Effector CD4-positive, alpha-beta T cell (primary cell): ENCODE data around the gene LRIT1.
A peak's percentile ranks its signal among the peaks of the same experiment; 100 is the strongest.

Experiments used
- DNase-seq: peaks from one replicate; pipeline ENCODE4 v3.0.0-alpha.2; 2020

Gene LRIT1

DNA sequence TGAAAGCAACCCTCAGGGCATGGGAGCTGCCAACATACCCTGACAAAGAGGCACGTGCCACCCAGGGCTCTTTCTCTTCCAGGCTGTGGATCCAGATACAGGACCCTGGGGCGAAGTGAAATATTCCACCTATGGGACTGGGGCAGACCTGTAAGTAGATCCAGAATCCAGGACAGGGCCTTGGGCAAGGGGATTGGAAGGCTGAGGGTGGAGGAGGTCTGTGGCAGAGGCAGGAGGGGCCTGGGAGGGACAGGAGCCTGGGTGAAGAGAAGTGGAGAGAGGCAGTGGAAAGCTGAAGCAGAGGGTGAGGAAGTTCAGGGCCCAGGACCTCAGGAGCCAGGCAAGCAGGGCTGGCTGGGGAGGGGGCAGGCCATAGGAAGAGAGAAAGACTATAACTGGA, 29.8 kb downstream of the LRIT1 start:
- no peak for DNase-seq

DNA sequence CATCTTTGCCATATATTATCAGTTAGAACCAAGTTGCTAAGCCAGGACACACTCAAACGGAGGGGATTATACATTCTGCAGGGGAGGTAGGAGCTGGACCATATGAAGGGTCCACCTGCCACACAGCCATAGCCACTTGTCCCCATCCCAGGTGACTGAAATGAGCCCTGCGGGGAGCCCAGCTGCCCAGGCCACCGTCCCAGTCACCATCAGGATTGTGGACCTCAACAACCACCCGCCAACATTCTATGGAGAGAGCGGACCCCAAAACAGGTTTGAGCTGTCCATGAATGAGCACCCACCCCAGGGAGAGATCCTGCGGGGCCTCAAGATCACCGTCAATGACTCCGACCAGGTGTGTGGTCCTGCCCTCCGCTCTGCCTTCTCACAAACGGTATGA, 33.3 kb downstream of the LRIT1 start:
- DNase-seq: no peak

DNA sequence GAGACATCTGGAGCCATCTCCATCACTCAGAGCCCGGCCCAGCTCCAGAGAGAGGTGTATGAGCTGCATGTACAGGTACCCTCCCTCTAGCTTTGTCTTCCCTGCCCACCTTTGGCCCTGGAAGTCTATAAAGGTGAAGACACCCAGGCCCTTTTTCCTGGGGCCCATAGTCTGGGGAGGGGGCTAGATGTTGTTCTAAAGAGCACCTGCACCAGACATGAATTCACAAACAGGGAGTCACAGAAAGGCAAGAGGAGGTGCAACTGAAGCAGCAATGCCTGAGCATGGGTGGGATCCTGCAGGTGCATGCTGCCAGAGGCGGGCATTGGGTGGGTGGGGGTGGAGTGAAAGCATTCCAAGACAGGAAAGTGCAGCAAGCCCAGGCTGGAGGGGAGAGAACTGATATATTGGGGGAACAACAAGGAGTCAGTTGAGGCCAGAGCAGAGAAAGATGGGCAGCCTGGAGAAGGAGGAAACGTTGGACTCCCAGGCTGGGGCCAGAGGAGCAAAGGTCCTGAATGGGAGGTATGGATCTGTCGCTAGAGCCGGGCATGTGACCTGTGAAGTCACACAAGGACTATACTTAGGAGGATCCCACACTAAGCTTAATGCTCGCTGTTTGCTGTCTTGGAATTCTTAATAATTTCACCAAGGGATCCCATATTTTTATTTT, 35.4 kb downstream of the LRIT1 start:
- no peak for DNase-seq

DNA sequence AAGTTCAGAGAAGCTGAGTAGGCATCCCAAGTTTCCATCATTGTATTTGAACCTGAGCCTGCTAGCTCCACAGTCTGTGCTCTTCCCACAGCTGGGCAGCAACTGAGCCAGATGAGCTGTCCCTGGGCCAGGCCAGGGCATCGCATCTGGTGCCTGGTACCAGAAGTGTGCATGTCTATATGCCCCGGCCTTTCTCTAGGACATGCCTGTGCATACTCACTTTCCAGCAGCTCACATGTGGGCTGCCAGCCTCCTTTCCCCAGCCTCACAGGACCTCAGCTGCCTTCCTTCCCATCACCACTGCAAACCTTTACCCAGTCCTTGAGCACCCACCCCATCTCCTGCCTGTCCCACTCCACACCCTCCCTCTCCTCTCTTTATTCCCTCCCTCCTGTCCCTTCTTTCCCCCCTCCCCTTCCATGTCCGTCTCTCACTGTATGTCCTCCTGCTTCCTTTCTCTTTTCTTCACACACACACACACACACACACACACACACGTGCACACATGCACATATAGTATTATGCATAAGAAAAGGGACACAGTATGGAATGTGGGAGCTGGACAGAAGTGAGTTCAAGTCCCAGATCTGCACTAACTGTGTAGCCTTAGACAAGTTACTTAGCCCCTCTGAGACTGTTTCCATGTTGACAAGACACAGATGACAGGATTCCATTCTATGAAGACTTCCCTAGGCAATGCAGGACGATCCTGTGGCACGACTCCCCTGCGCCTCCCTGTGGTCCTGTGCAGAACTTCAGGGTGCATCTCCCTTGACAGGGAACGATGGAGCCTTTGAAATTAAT, 36.1 kb downstream of the LRIT1 start:
- DNase-seq: peak; percentile 41

DNA sequence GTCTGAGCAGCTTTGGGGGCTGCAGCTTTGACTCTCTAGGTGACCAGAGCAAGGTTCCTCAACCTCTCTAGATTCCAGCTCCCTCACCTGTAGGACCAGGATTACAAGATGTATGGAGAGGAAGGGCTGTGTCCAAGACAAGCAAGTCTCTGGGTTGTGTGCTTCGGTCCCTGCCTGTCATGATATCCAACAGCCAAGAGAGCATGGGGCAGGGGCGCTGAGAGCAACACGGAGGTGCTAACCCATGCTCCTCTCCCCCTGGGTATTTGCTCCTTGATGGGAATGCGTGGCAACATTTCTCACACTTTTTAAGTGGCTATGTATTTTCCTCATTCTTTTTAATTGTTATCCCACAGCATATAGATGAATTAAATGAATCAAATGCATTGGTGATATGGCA, 36.7 kb downstream of the LRIT1 start:
- no peak for DNase-seq

DNA sequence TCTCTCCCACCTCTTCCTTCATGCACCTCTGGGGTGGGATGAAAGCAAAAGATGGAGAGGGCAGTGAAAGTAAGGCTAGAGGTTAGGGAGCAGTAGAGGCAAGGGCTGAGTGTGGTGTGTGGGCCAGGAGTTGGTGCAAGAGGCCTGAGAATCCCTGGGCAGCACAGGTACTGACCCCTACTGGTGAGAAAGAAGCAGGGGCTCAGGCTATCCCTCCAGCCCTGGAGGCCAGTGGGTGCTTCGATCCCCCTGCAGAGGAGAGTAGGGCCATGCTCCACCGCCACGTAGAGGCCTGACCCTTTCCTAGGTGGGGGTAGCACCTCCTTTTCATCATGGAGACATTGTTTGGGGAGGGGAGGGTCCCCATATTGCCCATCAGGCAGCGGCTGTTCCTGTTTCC, 37.2 kb downstream of the LRIT1 start:
- DNase-seq: no peak

DNA sequence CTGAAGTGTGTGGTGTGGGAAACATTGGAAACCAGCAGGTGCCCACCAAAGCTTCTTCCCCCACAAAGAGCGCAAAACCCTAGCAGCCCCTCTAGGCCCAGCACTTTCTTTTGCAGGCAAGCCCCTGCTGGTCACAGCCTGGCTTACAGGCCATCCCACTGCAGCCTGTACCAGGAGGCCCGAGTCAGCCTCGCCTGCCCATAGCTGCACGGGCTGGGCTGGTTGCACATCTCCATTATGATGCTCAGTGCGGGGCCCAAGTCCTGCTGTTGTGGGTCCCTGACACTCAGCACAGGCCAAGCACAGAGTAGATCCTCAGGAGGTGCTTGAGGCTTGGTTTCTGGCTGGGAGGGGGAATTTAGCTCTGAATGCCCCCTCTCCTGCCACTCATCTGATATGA, 39.0 kb downstream of the LRIT1 start:
- no peak for DNase-seq

DNA sequence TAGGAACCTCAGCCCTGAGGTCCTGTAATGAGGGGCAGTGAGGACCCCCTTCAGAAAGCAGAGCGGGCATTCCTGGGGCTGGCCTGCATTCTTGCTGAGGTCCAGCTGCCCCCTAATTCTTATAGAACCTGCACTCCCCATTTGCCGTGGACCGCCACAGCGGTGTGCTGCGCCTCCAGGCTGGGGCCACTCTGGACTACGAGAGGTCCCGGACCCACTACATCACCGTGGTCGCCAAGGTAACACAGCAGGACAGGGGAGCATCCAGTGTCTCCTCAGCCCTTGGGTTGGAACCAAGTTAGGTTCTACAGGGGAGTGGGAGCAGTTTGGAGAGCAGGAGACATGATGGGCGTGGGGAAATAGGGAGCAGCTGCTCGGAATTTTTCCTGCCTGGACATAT, 39.7 kb downstream of the LRIT1 start:
- DNase-seq: no peak

DNA sequence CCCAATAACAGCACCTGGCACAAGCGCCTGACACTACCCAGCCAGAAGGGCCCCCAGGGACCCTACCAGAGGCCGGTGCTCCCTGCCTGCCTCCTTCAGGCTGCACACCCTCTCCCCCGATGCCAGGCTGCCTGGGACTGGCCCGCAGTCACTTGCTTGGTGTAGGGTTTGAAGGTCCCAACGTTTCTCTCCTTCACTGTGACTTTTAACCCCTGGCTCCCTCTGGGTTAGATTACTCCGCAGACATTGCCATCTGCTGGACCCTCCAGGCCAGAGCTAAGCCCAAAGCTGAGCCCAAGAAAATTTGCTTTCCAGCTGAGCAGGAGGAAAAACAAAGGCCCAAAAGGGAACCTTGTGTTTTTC, 40.1 kb downstream of the LRIT1 start:
- no peak for DNase-seq

DNA sequence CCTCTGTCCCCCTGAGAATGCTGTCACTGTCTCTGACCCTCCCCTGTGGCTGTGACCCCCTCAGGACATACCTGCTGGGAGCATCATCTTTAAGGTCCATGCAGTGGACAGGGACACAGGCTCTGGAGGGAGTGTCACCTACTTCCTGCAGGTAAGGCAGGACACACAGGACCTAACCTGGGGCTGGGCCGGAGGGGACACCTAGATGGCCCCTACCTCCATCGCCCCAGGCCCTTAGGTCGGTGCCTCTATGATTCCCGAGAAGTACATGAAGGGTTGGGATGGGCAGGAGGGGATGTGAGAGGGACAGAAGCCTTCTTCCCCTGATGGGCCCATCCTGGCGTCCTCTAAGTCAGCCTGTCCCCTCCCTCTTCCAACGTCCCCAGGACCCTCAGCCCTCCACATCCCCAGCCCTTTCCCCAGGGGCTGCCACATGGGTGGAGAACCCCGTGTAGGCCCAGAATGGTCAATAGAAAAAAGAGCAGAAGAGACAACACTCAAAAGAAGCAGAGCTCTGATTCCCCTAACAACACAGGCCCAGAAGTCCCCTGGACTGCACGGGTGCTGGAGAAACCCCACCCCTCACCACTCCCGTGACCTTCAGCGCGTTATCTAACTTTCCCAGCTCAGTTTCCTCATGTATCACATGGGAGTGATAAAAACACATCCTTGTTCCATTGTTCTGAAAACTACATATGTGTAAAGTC, 40.7 kb downstream of the LRIT1 start:
- no peak for DNase-seq

DNA sequence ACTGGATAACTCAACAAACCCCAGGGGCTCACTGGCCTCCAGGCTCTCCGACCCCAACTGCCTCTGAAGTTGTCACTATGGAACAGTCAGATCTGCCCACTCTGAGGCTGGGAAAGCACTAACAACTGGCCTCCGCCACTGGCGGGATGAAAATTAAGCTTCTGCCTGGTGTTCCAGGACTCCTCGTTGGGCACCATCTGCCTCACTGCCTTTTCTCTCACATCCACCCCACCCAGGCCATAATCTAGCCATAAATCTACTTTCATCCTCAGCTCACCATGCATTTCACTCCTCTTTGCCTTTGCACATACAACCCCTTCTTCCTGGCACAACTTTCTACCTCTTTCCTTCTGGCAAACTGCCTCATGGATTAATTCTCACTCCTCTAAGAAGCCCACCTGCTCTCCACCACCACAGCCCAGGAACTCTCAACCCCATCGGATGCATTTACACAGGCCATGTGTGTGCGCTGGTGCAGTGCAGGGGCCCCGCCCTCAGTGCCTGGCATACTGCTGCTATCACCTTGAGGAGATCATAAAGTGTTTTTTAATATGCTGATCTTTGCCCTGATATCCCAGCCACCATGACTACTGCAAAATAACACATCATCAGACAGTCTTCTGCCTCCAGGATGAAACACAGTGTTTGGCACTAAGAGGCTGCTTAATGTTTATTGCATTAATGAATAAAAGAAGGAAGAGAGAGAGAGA, 43.0 kb downstream of the LRIT1 start:
- no peak for DNase-seq

DNA sequence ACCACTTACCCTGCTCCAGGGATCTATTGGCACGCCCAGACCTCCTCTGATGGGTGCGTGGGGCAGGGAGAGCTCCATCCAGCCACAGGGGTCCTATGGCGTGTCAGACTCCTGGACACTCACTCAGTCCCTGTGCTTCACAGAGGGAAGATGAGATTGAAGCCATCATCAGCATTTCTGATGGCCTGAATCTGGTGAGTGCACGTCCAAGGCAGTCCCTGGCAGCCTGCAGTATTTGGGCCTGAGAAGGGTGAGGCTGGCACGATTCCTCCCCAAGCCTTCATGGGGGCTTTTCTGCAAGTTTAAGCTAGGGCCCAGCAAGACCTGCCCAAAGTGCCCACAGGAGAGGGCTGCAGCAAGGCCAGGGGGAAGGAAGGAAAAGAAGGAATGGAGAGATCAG, 43.7 kb downstream of the LRIT1 start:
- no peak for DNase-seq

DNA sequence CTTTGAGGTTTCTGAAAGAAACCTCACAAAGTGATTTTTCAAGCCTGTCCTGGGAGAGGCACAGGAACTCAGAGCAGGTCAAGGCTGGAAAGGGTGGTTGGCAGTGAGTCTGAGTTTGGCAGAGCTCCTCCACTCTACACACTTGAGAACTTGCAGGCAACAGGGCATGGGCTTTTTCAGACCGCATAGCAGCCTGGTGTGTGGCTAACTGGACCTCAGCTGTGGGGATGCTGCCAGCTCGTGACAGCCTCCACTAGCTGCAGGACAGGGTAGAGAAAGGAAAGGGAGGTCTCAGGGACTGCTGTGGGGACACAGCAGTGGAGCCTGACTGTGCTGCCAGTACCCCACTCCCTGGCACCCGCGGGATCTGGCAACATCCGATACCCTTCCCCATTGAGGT, 44.4 kb downstream of the LRIT1 start:
- no peak for DNase-seq

DNA sequence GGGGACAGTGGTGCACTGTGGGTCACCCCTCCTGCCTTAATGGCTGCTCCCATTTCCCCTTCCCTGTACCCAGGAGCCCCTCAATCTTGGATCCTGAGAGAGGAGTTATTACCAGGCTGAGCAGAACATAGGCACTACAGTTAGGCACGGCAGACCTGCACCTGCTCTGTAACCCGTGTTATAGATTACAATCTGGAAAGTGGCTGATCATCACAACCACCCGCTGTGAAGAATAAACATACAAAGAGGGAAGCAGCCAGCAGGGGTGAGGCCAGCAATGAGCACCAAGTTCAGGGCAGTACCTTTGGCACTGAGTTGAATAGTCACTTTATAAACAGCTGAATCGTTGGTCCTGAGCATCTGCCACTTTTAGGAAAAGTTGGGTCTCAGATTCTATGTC, 45.3 kb downstream of the LRIT1 start:
- no peak for DNase-seq

DNA sequence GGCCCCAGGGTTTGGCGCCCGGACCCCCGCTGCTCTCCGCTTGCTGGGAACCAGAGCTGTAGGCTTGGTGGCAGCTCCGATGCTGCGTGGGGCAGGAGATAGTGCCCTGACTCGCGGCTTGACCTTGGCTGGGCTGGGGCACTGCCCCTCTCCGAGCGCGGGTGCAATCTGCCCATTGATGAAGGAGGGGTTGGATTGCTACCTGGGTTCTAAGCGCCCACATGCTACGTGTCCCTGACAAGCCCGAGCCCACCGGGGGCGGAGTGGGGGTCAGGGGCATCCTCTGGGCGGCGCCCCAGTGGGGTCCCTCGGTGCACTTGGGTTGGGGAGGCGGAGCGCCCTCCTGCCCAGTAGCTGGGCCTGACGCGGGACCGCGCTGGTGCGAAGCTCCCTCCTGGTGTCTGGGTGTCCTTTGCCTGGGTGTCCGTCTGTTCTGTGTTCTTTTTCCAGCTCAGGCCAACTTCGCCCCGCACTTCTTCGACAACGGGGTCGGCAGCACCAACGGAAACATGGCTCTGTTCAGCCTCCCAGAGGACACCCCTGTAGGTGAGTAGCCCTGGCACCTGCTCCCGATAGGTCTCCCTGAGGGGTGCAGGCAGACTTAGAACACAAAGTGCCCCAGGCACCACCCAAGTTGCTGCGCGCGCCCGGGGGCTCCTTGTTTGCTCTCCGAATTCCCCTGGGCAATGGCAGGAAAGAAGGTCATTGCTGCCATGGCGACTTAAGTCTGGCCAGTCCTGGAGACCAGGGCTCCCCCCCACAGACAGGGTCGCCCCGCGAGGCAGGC, 46.1 kb downstream of the LRIT1 start:
- DNase-seq: no peak

DNA sequence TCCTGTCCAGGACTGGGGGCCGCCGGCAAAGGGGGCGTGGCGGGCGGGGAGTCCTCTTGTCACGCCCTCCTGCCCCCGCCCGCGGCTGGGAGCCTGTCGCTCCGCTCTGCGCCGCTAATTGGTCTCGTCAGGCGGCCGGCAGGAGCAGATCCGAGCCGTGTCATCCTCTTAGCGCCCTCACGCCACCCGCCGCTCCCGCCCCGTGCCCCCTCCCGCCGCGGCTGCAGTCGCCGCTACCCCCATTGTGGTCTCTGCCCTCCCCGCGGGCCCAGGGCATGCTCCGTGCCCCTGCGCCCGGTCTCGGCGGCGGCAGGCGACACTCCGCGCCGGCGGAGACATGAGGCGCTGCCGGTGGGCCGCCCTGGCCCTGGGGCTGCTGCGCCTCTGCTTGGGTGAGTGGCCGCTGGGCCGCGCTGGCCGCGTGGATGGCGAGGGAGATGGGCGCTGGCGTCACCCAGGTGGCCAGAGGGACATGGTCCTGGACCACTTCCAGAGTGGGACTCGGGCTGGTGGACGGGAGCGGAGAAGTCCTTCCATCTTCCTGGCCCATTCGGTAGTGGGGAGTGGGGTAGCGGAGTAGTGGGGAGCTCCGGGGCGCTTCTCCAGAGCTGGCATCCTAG, 46.8 kb downstream of the LRIT1 start, which contains the start of gene CDHR1:
Gene CDHR1 (plus strand): TSS at position 114 of the 620 bp plus-strand sequence. CDS start 224 bp downstream, at position 338.
- DNase-seq: no peak

DNA sequence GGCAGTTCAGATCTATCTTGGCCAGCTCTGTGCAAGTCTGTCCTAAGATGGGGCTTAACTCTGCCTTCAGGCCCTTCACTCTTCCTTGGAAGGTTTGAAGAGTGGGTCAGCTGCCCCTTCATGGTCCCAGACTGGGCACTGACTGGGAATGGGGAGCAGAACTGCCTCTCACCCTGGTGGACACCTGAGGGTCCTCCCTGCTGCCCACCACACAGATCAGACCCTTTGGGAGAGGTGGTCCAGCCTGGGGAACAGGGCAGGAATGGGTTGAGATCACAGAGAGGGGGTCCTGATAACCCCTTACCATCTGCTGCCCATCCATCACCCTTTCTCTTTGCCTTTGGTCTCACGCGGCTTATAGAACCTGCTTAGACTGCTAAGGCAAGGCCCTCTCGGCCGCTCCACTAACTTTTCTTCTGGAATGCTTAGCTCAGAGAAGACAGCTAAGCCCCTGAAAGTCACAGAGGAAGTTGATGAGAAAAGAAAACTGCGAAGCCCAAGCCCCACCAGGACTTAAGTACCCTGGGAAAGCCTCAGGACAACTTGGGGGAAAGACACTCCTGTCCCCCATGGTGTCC, 47.4 kb downstream of the LRIT1 start:
- DNase-seq: no peak

DNA sequence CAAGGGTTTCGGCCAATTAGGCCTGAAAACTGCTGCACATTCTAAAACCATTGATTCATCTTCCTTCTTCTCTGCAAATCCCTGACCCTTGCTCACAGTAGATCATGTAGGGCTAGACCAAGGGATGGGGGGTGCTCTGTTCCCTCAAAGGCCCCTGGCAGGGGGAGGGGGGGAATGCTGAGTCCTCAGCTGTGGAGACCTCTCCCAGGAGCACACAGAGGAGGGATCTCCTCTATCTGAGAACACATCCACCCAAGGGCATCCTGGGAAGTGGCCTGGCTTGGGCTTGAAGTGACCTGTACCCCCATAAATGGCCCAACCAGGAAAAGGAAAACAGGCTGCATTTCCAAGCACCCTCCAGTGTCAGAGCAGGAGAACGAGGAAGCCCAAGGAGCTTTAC, 48.0 kb downstream of the LRIT1 start:
- no peak for DNase-seq

DNA sequence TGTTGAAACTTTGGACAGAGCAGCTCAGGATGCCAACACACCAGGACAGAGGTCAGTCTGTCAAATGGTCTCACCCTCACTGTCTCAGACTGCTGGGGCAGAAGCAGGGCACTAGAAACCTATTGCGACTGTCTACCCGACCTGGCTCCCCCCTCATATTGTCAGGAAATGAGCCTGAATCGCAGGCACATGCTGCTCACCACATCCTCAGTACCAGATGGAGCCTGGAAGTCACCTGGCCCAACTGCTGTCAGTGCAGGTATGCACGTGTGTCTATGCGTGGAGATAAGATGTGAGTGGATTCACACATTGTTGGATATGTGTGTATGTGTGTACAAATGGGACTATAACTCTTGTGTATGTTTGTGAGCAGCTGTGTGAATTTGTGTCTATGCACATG, 50.2 kb downstream of the LRIT1 start:
- DNase-seq: no peak

DNA sequence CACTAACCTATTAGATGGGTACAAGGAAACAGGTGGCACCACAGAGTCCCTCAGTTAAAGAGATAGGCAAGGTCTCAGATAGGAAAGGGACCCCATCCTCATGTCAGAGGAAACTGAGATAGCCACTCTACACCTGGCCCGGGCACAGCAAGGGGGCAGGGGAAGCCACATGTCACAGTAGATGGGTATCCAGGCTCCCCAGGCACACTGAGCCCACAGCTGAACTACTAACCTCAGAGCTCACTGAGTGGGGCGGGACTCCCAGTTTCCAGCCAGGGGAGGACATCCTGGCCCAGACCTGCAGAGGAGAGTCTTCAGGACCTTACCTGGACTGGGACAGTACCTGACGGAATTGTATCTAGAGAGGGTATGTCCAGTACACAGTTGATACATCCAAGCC, 50.7 kb downstream of the LRIT1 start:
- DNase-seq: no peak

DNA sequence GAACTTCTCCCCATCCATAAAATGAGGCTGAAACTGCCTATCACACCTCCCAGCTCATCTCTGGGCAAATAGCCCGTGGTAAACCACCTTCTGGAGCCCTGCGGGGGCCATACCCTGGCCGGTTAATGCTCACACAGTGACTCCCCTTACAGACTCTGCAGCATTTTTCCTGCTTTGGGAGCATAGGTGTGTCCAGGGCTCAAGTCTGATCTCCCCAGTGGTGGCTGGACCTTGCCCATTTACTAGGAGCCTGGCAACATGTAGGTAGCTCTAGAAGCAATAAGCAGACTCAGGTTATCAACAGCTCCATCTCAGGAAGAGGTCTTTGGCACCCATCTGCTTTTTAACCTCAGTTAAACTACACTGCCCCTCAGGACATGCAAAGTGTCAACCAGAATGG, 52.5 kb downstream of the LRIT1 start:
- DNase-seq: no peak
